ENCODE measurements around the gene SCUBE2. TPM values are rescaled to one million over a fixed set of nuclear protein-coding genes. Genes with fewer than 3 reads are reported as not detected.
"Not testable (repeated sequence)": the region's sequence is repeated elsewhere in the genome, so short reads cannot be mapped to it uniquely, and the experiment has no call there.

Gene SCUBE2
- total and polyA plus RNA-seq, 2 experiments from 2014 or later: 1.3 to 3.5 TPM

DNA sequence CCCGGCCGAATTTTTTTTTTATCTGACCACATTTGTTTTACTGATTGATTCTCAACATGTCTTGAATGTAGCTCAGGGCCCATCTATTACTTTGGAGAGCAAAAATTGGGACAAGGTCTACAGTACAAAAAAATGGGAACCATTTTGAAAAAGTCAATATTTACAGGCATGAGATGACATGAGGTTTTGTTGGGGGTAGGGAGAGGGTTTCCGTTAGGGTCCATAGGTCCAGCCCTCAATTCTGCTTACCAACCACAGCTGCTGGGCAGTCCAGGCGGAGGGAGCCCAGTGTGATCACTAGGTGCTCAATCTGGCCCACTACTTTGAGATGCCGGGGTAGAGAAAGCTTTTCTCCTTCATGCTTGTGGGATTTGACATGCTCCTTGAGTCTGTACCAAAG, 105.9 kb downstream of the SCUBE2 start:
- no peak overlapping the region for H3K4me2 ChIP-seq (ENCODE audit: unreplicated experiment)
- in situ Hi-C loops (cut with MboI): no loop called here

GRCh38 chr11:8983552-8983951, 107.8 kb downstream of the SCUBE2 start:
- no peak for DNase-seq
- Histone ChIP-seq H3K4me1 (ENCODE audit: insufficient read depth) (peaks cover 5% of the 10 kb centered on the region), H3K9me2 (ENCODE audit: insufficient read depth) (no peaks in the 10 kb centered on the region), H3K36me3 (ENCODE audit: low read depth) (no peaks in the 10 kb centered on the region), H3F3A (ENCODE audit: insufficient read depth) (0 out of 2 replicates have a peak, but pooled peaks cover 2% of the 10 kb centered on the region), H3K79me2 (ENCODE audit: insufficient read depth) (no peaks in the 10 kb centered on the region), H3K9ac (no peak overlapping the region), H4K20me1 (ENCODE audit: insufficient read depth) (no peaks in the 10 kb centered on the region), H3K4me2 (ENCODE audit: unreplicated experiment) (no peak overlapping the region), H2AFZ (no peak overlapping the region), H3K4me3 (no peak overlapping the region), H3K27me3 (replicated peaks; ENCODE audit: insufficient read depth) (no peaks in the 10 kb centered on the region), H3K27ac (no peak overlapping the region), H3K9me3 (ENCODE audit: low read depth) (no peaks in the 10 kb centered on the region)
- 83% methylated on average over 2 of the region's 2 CpGs for WGBS, 2 experiments (ENCODE audit: low coverage in 1 of 2, low lambda C conversion rate in 2 of 2, missing lambda C conversion rate in 2 of 2)
- no peak for TF ChIP-seq EZH2phosphoT487 (IDR thresholded peaks at IDR 0.05; ENCODE audit: insufficient read depth, low read depth)
- TF ChIP-seq EZH2 (IDR thresholded peaks at IDR 0.05; ENCODE audit: insufficient read depth, poor library complexity, severe bottlenecking): no peak
- in situ Hi-C loops (cut with MboI): no loop called here

More for the DNA sequence above, 105.9 kb downstream of the SCUBE2 start:
- no peak overlapping the region for H3K27ac ChIP-seq
- TF ChIP-seq EZH2 (IDR thresholded peaks at IDR 0.05; ENCODE audit: insufficient read depth, poor library complexity, severe bottlenecking) (no peak), EZH2phosphoT487 (IDR thresholded peaks at IDR 0.05; ENCODE audit: insufficient read depth, low read depth) (no peak)
- DNase-seq: no peak
- no peak overlapping the region for H2AFZ ChIP-seq
- no peaks in the 10 kb centered on the region for H3K9me2 ChIP-seq (ENCODE audit: insufficient read depth)
- H3K9ac ChIP-seq: no peak overlapping the region
- no peaks in the 10 kb centered on the region for H3K27me3 ChIP-seq (replicated peaks; ENCODE audit: insufficient read depth)
- H3K79me2 ChIP-seq (ENCODE audit: insufficient read depth): no peaks in the 10 kb centered on the region
- 82 to 96% methylated on average over 5 of the region's 5 CpGs for WGBS, 2 experiments (ENCODE audit: low coverage in 1 of 2, low lambda C conversion rate in 2 of 2, missing lambda C conversion rate in 2 of 2)
- peaks cover 20% of the 10 kb centered on the region for H3K4me1 ChIP-seq (ENCODE audit: insufficient read depth)
- peaks cover 21% of the 10 kb centered on the region for H3F3A ChIP-seq (ENCODE audit: insufficient read depth)
- no peaks in the 10 kb centered on the region for H3K9me3 ChIP-seq (ENCODE audit: low read depth)
- H3K36me3 ChIP-seq (ENCODE audit: low read depth): no peaks in the 10 kb centered on the region
- H4K20me1 ChIP-seq (ENCODE audit: insufficient read depth): no peaks in the 10 kb centered on the region
- H3K4me3 ChIP-seq: no peak overlapping the region

- no peak overlapping the region for H3K4me2 ChIP-seq (ENCODE audit: unreplicated experiment)
- DNase-seq: no peak
- no peak overlapping the region for H3K9ac ChIP-seq
- no peaks in the 10 kb centered on the region for H3K4me1 ChIP-seq (ENCODE audit: insufficient read depth)
- H3F3A ChIP-seq (ENCODE audit: insufficient read depth): no peaks in the 10 kb centered on the region
- H4K20me1 ChIP-seq (ENCODE audit: insufficient read depth): no peaks in the 10 kb centered on the region
- in situ Hi-C loops (cut with MboI): no loop called here
- WGBS, 2 experiments (ENCODE audit: low coverage in 1 of 2, low lambda C conversion rate in 2 of 2, missing lambda C conversion rate in 2 of 2): 53 to 63% methylated on average over 3 of the region's 3 CpGs
- H3K9me3 ChIP-seq (ENCODE audit: low read depth): no peaks in the 10 kb centered on the region
- H3K79me2 ChIP-seq (ENCODE audit: insufficient read depth): no peaks in the 10 kb centered on the region
- no peak for TF ChIP-seq EZH2phosphoT487 (IDR thresholded peaks at IDR 0.05; ENCODE audit: insufficient read depth, low read depth)
- no peak for TF ChIP-seq EZH2 (IDR thresholded peaks at IDR 0.05; ENCODE audit: insufficient read depth, poor library complexity, severe bottlenecking)
- H3K36me3 ChIP-seq (ENCODE audit: low read depth): no peaks in the 10 kb centered on the region
- H3K27me3 ChIP-seq (replicated peaks; ENCODE audit: insufficient read depth): no peaks in the 10 kb centered on the region
- no peaks in the 10 kb centered on the region for H3K9me2 ChIP-seq (ENCODE audit: insufficient read depth)
- H3K27ac ChIP-seq: no peak overlapping the region
- no peak overlapping the region for H3K4me3 ChIP-seq
- H2AFZ ChIP-seq: no peak overlapping the region
Measured at GRCh38 chr11:8980485-8980884, 110.9 kb downstream of the SCUBE2 start.

DNA sequence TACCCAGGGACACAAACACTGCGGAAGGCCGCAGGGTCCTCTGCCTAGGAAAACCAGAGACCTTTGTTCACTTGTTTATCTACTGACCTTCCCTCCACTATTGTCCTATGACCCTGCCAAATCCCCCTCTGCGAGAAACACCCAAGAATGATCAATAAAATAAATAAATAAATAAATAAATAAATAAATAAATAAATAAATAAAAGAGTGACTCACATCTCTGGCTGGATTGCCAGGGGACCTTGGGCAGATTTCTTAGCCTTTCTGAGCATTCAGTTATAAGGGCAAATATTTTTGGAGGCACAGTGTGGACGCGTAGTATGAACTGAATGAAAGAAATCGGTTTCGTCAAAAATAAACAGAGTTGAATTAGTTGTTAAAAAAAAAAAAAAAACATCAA, 112.0 kb downstream of the SCUBE2 start:
- WGBS, 2 experiments (ENCODE audit: low coverage in 1 of 2, low lambda C conversion rate in 2 of 2, missing lambda C conversion rate in 2 of 2): 92 to 96% methylated on average over 5 of the region's 7 CpGs
- H3K4me3 ChIP-seq; H3K9ac ChIP-seq; DNase-seq; H3K9me2 ChIP-seq (ENCODE audit: insufficient read depth); H3F3A ChIP-seq (ENCODE audit: insufficient read depth); H3K9me3 ChIP-seq (ENCODE audit: low read depth); H2AFZ ChIP-seq; H3K27ac ChIP-seq; H3K36me3 ChIP-seq (ENCODE audit: low read depth); H3K4me2 ChIP-seq (ENCODE audit: unreplicated experiment); H3K79me2 ChIP-seq (ENCODE audit: insufficient read depth); H3K27me3 ChIP-seq (replicated peaks; ENCODE audit: insufficient read depth); H4K20me1 ChIP-seq (ENCODE audit: insufficient read depth); in situ Hi-C loops (cut with MboI); H3K4me1 ChIP-seq (ENCODE audit: insufficient read depth): not testable (repeated sequence)

- Histone ChIP-seq H3K9ac (no peak overlapping the region), H3K4me1 (ENCODE audit: insufficient read depth) (no peaks in the 10 kb centered on the region), H3K9me3 (ENCODE audit: low read depth) (no peaks in the 10 kb centered on the region), H3F3A (ENCODE audit: insufficient read depth) (no peaks in the 10 kb centered on the region), H3K27ac (no peak overlapping the region), H3K9me2 (ENCODE audit: insufficient read depth) (no peaks in the 10 kb centered on the region), H3K4me2 (ENCODE audit: unreplicated experiment) (no peak overlapping the region), H3K36me3 (ENCODE audit: low read depth) (no peaks in the 10 kb centered on the region), H3K4me3 (no peak overlapping the region), H4K20me1 (ENCODE audit: insufficient read depth) (no peaks in the 10 kb centered on the region), H3K27me3 (replicated peaks; ENCODE audit: insufficient read depth) (no peaks in the 10 kb centered on the region), H2AFZ (no peak overlapping the region), H3K79me2 (ENCODE audit: insufficient read depth) (no peaks in the 10 kb centered on the region)
- no peak for TF ChIP-seq EZH2phosphoT487 (IDR thresholded peaks at IDR 0.05; ENCODE audit: insufficient read depth, low read depth)
- TF ChIP-seq EZH2 (IDR thresholded peaks at IDR 0.05; ENCODE audit: insufficient read depth, poor library complexity, severe bottlenecking): no peak
- 84% methylated on average over 3 of the region's 3 CpGs for WGBS, 2 experiments (ENCODE audit: low coverage in 1 of 2, low lambda C conversion rate in 2 of 2, missing lambda C conversion rate in 2 of 2)
- DNase-seq: no peak
- in situ Hi-C loops (cut with MboI): loop anchor here (25.0 kb wide), 1 partner anchor 736 kb away; no protein-coding TSS in a partner anchor
Measured at GRCh38 chr11:8973121-8973520, 118.3 kb downstream of the SCUBE2 start.
